AG09319 (cell line): ENCODE measurements around the gene LAMTOR1.

Source experiments
- DNase-seq: peaks from one replicate; pipeline ENCODE4 v3.0.0-alpha.2; 2010; ENCODE audit warnings: low read depth; ENCODE audit errors: extremely low read depth
- TF ChIP-seq, protein P1 (sequence below): IDR thresholded peaks from 2 replicates; pipeline ENCODE4 v1.5.1; 2011; ENCODE audit warnings: low read depth, mild to moderate bottlenecking, inconsistent platforms, low read length, moderate library complexity

Gene LAMTOR1

DNA sequence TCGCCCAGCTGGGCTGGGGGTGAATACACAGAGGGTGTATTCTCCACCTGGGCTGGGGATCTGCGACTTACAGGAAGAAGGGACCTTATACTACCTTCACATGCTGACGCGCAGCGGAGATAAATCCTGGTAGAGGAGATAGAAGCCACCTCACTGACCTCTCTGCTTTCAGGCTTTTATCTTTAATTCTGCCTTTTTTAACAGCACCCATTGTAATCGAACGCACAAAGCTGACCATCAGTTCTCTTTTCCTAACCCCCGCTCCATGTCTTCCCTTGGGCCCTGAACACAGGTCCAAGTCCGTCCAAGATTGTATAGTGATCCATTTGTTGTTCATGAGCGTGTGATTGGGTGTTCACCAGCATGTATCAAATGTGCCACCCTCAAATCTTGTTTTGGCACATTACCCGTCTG is 664 bp upstream of the LAMTOR1 start:
- no peak for DNase-seq
- TF ChIP-seq, protein P1, sequence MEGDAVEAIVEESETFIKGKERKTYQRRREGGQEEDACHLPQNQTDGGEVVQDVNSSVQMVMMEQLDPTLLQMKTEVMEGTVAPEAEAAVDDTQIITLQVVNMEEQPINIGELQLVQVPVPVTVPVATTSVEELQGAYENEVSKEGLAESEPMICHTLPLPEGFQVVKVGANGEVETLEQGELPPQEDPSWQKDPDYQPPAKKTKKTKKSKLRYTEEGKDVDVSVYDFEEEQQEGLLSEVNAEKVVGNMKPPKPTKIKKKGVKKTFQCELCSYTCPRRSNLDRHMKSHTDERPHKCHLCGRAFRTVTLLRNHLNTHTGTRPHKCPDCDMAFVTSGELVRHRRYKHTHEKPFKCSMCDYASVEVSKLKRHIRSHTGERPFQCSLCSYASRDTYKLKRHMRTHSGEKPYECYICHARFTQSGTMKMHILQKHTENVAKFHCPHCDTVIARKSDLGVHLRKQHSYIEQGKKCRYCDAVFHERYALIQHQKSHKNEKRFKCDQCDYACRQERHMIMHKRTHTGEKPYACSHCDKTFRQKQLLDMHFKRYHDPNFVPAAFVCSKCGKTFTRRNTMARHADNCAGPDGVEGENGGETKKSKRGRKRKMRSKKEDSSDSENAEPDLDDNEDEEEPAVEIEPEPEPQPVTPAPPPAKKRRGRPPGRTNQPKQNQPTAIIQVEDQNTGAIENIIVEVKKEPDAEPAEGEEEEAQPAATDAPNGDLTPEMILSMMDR: no peak

DNA sequence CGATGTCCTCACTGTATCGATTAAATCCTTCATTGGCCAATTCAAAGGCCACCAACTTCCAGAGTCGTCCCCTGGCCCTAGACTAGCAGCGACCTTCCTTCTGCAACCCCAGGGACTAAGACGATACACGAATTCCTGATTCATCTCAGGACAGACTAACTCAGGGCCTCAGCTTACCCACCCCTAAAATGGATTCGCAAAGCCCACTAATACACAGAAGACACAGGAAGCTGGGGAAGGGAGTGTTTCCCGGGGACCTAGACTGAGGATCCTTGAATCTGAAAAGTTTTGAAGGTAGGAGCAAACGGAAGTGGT is 509 bp downstream of the LAMTOR1 start:
- no peak for DNase-seq
- TF ChIP-seq, protein P1: no peak

DNA sequence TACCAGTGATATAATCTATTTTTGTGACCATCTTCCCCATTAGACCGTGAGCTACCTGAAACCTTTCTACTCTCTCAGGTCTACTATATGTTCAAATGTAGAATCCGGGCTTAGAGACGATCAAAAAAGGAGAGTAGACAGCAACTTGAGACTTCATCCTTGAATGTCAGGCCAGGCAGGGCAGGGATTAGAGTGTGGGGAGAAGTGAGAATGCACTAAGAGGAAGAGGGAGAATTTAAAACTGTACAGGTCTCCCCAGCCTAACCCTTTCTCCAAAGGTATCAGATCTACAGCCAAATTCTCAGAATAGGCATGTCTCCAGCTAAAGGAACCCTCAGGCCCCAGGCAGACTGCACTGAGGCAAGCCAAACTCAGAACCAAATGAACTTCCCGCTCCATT is 935 bp downstream of the LAMTOR1 start:
- TF ChIP-seq, protein P1: no peak
- DNase-seq: no peak

DNA sequence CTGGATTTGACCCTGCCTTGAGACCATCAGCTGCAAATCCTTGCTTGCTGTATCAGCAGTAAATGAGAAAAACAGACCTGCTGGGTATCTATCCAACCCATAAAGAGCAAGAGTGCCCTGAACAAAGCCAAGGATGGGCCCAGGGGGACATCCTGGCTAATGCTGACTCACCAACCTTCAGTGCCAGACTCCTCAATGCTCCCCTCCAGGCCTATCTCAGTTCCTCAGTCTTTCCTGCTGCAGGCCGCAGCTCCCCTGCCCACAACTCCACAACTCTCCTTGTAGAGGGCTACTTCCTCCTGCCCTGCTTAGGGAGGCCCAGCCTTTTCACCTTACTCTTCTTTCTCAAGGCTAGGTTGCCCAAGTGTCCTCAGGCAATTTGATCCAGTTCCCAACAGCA is 2.6 kb downstream of the LAMTOR1 start:
- no peak for DNase-seq
- TF ChIP-seq, protein P1: no peak

DNA sequence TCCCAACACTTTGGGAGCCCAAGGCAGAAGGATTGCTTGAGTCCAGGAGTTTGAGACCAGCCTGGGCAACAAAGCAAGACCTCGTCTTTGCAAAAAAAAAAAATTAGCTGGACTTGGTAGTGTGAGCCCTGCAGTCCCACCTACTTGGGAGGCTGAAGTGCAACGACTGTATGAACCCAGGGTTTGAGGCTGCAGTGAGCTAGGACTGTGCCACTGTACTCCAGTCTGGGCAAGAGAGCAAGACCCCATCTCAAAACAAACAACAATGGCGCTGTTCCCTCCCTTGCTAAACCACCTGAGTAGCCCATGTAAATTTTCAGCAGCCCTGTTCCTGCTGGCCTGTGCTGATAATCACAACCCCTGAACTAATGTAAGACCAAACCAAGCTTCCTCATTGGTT is 3.1 kb downstream of the LAMTOR1 start:
- TF ChIP-seq, protein P1: no peak
- no peak for DNase-seq

DNA sequence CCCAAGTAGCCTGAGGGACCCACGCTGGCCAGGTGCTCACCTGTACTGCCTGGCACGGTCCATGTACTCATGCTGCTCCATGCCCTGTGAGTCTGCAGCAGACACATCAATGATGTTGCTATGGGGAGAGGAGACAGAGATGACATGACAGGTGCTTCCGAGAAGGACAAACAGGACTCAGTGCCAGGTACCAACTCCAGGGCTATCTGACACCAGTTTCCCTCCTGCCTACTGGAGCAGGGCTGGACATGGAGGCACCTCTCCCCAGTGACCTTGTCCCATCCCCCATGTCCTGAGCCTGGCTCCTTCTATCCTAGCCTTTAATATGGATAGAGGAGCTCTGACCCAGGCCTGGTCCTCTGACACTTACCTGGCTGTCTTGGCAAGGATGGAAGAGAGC is 4.4 kb downstream of the LAMTOR1 start:
- TF ChIP-seq, protein P1: no peak
- DNase-seq: no peak

DNA sequence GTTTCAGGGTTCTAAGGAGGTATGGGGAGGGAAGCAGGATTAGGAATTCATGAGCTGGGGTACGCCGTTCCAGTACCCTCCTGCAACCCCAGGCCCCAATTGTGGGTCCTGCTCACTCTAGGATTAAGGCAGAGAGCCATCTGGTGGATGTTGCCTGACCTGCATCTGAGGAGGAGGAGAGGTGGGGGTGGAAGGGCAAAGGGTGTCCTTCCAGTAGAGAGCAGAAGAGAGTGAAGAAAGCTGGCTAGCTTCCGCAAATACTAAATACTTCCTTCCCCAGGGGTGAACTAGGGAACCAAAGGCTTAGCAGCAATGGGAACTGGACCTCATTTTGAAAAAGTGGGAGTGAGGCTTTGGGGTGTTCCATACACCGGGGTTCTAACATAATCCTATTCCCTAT is 11.8 kb downstream of the LAMTOR1 start:
- no peak for DNase-seq
- TF ChIP-seq, protein P1: peak; percentile 92
